Measurements from ENCODE around the gene UBFD1. TPM values are rescaled to one million over a fixed set of nuclear protein-coding genes. Genes with fewer than 3 reads are reported as not detected.
"Not testable (repeated sequence)": the region's sequence is repeated elsewhere in the genome, so short reads cannot be mapped to it uniquely, and the experiment has no call there.

Gene UBFD1
- total RNA-seq, 1 experiment from 2014 or later: 53.1 TPM

- DNase-seq (ENCODE audit: low read depth, low spot score); in situ Hi-C loops (cut with HindIII; ENCODE audit: low pct_unique_long_range_greater_than_20kb, low sequenced_read_pairs): not testable (repeated sequence)
Observed at GRCh38 chr16:23583271-23583670, 25.7 kb downstream of the UBFD1 start.

GRCh38 chr16:23584186-23585076, 26.9 kb downstream of the UBFD1 start:
- no peak for DNase-seq (ENCODE audit: low read depth, low spot score)
- in situ Hi-C loops (cut with HindIII; ENCODE audit: low pct_unique_long_range_greater_than_20kb, low sequenced_read_pairs): no loop called here

GRCh38 chr16:23587726-23588125, 30.2 kb downstream of the UBFD1 start:
- DNase-seq (ENCODE audit: low read depth, low spot score): no peak
- in situ Hi-C loops (cut with HindIII; ENCODE audit: low pct_unique_long_range_greater_than_20kb, low sequenced_read_pairs): no loop called here

- no peak for DNase-seq (ENCODE audit: low read depth, low spot score)
- in situ Hi-C loops (cut with HindIII; ENCODE audit: low pct_unique_long_range_greater_than_20kb, low sequenced_read_pairs): no loop called here
Observed at GRCh38 chr16:23590181-23590580, 32.7 kb downstream of the UBFD1 start.

- in situ Hi-C loops (cut with HindIII; ENCODE audit: low pct_unique_long_range_greater_than_20kb, low sequenced_read_pairs): no loop called here
- DNase-seq (ENCODE audit: low read depth, low spot score): no peak
Observed at GRCh38 chr16:23594186-23594585, 36.7 kb downstream of the UBFD1 start.

GRCh38 chr16:23595246-23595950, 37.9 kb downstream of the UBFD1 start:
- in situ Hi-C loops (cut with HindIII; ENCODE audit: low pct_unique_long_range_greater_than_20kb, low sequenced_read_pairs): no loop called here
- peak; percentile 4 for DNase-seq (ENCODE audit: low read depth, low spot score)

- peak; percentile 87 for DNase-seq (ENCODE audit: low read depth, low spot score)
- in situ Hi-C loops (cut with HindIII; ENCODE audit: low pct_unique_long_range_greater_than_20kb, low sequenced_read_pairs): no loop called here
Observed at GRCh38 chr16:23595951-23596720, 38.6 kb downstream of the UBFD1 start, which contains the start of gene NDUFAB1. Gene NDUFAB1 (minus strand): TSS chr16:23596316. CDS start chr16:23596290, 26 bp downstream.

- in situ Hi-C loops (cut with HindIII; ENCODE audit: low pct_unique_long_range_greater_than_20kb, low sequenced_read_pairs): no loop called here
- DNase-seq (ENCODE audit: low read depth, low spot score): peak; percentile 89
Observed at GRCh38 chr16:23597003-23597756, 39.7 kb downstream of the UBFD1 start.

GRCh38 chr16:23607726-23608125, 50.2 kb downstream of the UBFD1 start:
- DNase-seq (ENCODE audit: low read depth, low spot score): no peak
- in situ Hi-C loops (cut with HindIII; ENCODE audit: low pct_unique_long_range_greater_than_20kb, low sequenced_read_pairs): no loop called here

- DNase-seq (ENCODE audit: low read depth, low spot score): no peak
- in situ Hi-C loops (cut with HindIII; ENCODE audit: low pct_unique_long_range_greater_than_20kb, low sequenced_read_pairs): no loop called here
Observed at GRCh38 chr16:23608194-23608593, 50.7 kb downstream of the UBFD1 start.

GRCh38 chr16:23609929-23610328, 52.4 kb downstream of the UBFD1 start:
- in situ Hi-C loops (cut with HindIII; ENCODE audit: low pct_unique_long_range_greater_than_20kb, low sequenced_read_pairs): no loop called here
- DNase-seq (ENCODE audit: low read depth, low spot score): no peak

GRCh38 chr16:23610905-23611304, 53.4 kb downstream of the UBFD1 start:
- in situ Hi-C loops (cut with HindIII; ENCODE audit: low pct_unique_long_range_greater_than_20kb, low sequenced_read_pairs); DNase-seq (ENCODE audit: low read depth, low spot score): not testable (repeated sequence)

GRCh38 chr16:23611936-23612335, 54.4 kb downstream of the UBFD1 start:
- in situ Hi-C loops (cut with HindIII; ENCODE audit: low pct_unique_long_range_greater_than_20kb, low sequenced_read_pairs): no loop called here
- no peak for DNase-seq (ENCODE audit: low read depth, low spot score)

- DNase-seq (ENCODE audit: low read depth, low spot score): no peak
- in situ Hi-C loops (cut with HindIII; ENCODE audit: low pct_unique_long_range_greater_than_20kb, low sequenced_read_pairs): no loop called here
Observed at GRCh38 chr16:23615805-23616204, 58.3 kb downstream of the UBFD1 start.
